H9 (cell line): ENCODE measurements around the gene THPO. TPM values are rescaled to one million over a fixed set of nuclear protein-coding genes. Genes with fewer than 3 reads are reported as not detected.
A peak's percentile ranks its signal among the peaks of the same experiment; 100 is the strongest.

Experiments used
- DNase-seq: peaks from one replicate; pipeline ENCODE4 v3.0.0-alpha.2; 2017
- H2AFZ ChIP-seq: one replicate; pipeline ENCODE4 v1.6.1; 2013; ENCODE audit warnings: mild to moderate bottlenecking, low read length, control low read depth, moderate library complexity
- H2AK5ac ChIP-seq: 2 replicates; pipeline ENCODE4 v1.6.1; 2013; ENCODE audit warnings: low read length, control low read depth, mixed read lengths; ENCODE audit not compliant: insufficient read length
- H2BK120ac ChIP-seq: one replicate; pipeline ENCODE4 v1.6.1; 2013; ENCODE audit warnings: low read depth, mild to moderate bottlenecking, low read length, control low read depth, inconsistent platforms; ENCODE audit not compliant: poor library complexity, severe bottlenecking
- H2BK12ac ChIP-seq: 2 replicates; pipeline ENCODE4 v1.6.1; 2013; ENCODE audit warnings: low read length, control low read depth, mixed read lengths, low read depth; ENCODE audit not compliant: insufficient read length
- H2BK15ac ChIP-seq: 2 replicates; pipeline ENCODE4 v1.6.1; 2013; ENCODE audit warnings: low read depth, low read length, control low read depth
- H2BK20ac ChIP-seq: one replicate; pipeline ENCODE4 v1.6.1; 2013; ENCODE audit warnings: low read depth, mild to moderate bottlenecking, low read length, control low read depth, inconsistent platforms; ENCODE audit not compliant: poor library complexity, severe bottlenecking
- H2BK5ac ChIP-seq: 2 replicates; pipeline ENCODE4 v1.6.1; 2013; ENCODE audit warnings: low read length, control low read depth, mixed read lengths; ENCODE audit not compliant: insufficient read length
- H3K14ac ChIP-seq: 2 replicates; pipeline ENCODE4 v1.6.1; 2013; ENCODE audit warnings: low read length, control low read depth; ENCODE audit not compliant: insufficient read depth
- H3K18ac ChIP-seq: 2 replicates; pipeline ENCODE4 v1.6.1; 2013; ENCODE audit warnings: low read depth, mild to moderate bottlenecking, mixed read lengths, low read length, control low read depth; ENCODE audit not compliant: insufficient read length
- H3K23ac ChIP-seq: 2 replicates; pipeline ENCODE4 v1.6.1; 2013; ENCODE audit warnings: low read length, control low read depth, mixed read lengths, low read depth; ENCODE audit not compliant: insufficient read length
- H3K23me2 ChIP-seq: 2 replicates; pipeline ENCODE4 v1.6.1; 2013; ENCODE audit warnings: low read depth, mild to moderate bottlenecking, mixed read lengths, low read length, control low read depth; ENCODE audit not compliant: insufficient read length, poor library complexity, severe bottlenecking
- H3K27ac ChIP-seq: 2 replicates; pipeline ENCODE4 v1.5.1; 2013; ENCODE audit warnings: low read length, control low read depth, mixed read lengths, low read depth; ENCODE audit not compliant: insufficient read length
- H3K27me3 ChIP-seq: 2 replicates; pipeline ENCODE4 v1.6.1; 2013; ENCODE audit warnings: low read length, control low read depth, inconsistent platforms; ENCODE audit not compliant: insufficient read depth
- H3K4ac ChIP-seq: 2 replicates; pipeline ENCODE4 v1.6.1; 2013; ENCODE audit warnings: low read depth, mild to moderate bottlenecking, control low read depth, inconsistent platforms, low read length, moderate library complexity
- H3K4me1 ChIP-seq: 2 replicates; pipeline ENCODE4 v1.6.1; 2013; ENCODE audit warnings: low read length, control low read depth, inconsistent platforms; ENCODE audit not compliant: insufficient read depth
- H3K4me2 ChIP-seq: 2 replicates; pipeline ENCODE4 v1.6.1; 2013; ENCODE audit warnings: low read length, control low read depth, mixed read lengths; ENCODE audit not compliant: insufficient read length, insufficient read depth
- H3K56ac ChIP-seq: 2 replicates; pipeline ENCODE4 v1.6.1; 2013; ENCODE audit warnings: low read depth, mild to moderate bottlenecking, mixed read lengths, low read length, control low read depth; ENCODE audit not compliant: insufficient read length
- H3K79me1 ChIP-seq: 2 replicates; pipeline ENCODE4 v1.6.1; 2013; ENCODE audit warnings: low read depth, mild to moderate bottlenecking, moderate library complexity, low read length, control low read depth, inconsistent platforms; ENCODE audit not compliant: insufficient read depth, poor library complexity, severe bottlenecking
- H3K79me2 ChIP-seq: 2 replicates; pipeline ENCODE4 v1.6.1; 2013; ENCODE audit warnings: low read length, control low read depth, inconsistent platforms; ENCODE audit not compliant: insufficient read depth
- H3K9ac ChIP-seq: 2 replicates; pipeline ENCODE4 v1.6.1; 2013; ENCODE audit warnings: low read length, control low read depth, mixed read lengths; ENCODE audit not compliant: insufficient read length; ENCODE audit errors: extremely low read depth
- H3K9me3 ChIP-seq: one replicate; pipeline ENCODE4 v1.6.1; 2013; ENCODE audit warnings: low read depth, low read length, inconsistent platforms; ENCODE audit not compliant: control insufficient read depth
- H3T11ph ChIP-seq: one replicate; pipeline ENCODE4 v1.6.1; 2013; ENCODE audit warnings: mild to moderate bottlenecking, low read length, control low read depth, inconsistent platforms
- H4K20me1 ChIP-seq: one replicate; pipeline ENCODE4 v1.6.1; 2013; ENCODE audit not compliant: control insufficient read depth, insufficient read length, insufficient read depth
- H4K5ac ChIP-seq: 2 replicates; pipeline ENCODE4 v1.6.1; 2013; ENCODE audit warnings: low read depth, mild to moderate bottlenecking, mixed read lengths, low read length, control low read depth; ENCODE audit not compliant: insufficient read length
- H4K8ac ChIP-seq: replicated peaks from 2 replicates; pipeline ENCODE4 v1.6.1; 2013; ENCODE audit warnings: low read length, control low read depth, mixed read lengths, low read depth; ENCODE audit not compliant: insufficient read length
- H4K91ac ChIP-seq: 2 replicates; pipeline ENCODE4 v1.6.1; 2013; ENCODE audit warnings: low read depth, mild to moderate bottlenecking, moderate library complexity, mixed read lengths, low read length, control low read depth; ENCODE audit not compliant: insufficient read length
- H3K27ac Mint-ChIP-seq, 3 experiments: 2 replicates in 2 of 3; 3 replicates in 1 of 3; pipeline ENCODE4 v1.8.0; 2020 to 2021; ENCODE audit warnings: mixed read lengths in 3 of 3, mild to moderate bottlenecking in 1 of 3, moderate library complexity in 1 of 3
- H3K27me3 Mint-ChIP-seq: 2 replicates; pipeline ENCODE4 v1.8.0; 2021; ENCODE audit warnings: low read depth, mild to moderate bottlenecking, moderate library complexity, mixed read lengths
- H3K36me3 Mint-ChIP-seq, 3 experiments: 2 replicates in 2 of 3; 3 replicates in 1 of 3; pipeline ENCODE4 v1.8.0; 2020 to 2021; ENCODE audit warnings: low read depth in 3 of 3, mixed read lengths in 3 of 3; ENCODE audit not compliant: insufficient read depth in 1 of 3
- H3K4me1 Mint-ChIP-seq, 2 experiments: 2 replicates each; pipeline ENCODE4 v1.8.0; 2020; ENCODE audit warnings: mixed read lengths in 2 of 2
- H3K4me3 Mint-ChIP-seq, 2 experiments: 2 replicates in 1 of 2; 3 replicates in 1 of 2; pipeline ENCODE4 v1.8.0; 2020 to 2021; ENCODE audit warnings: mild to moderate bottlenecking in 2 of 2, mixed read lengths in 2 of 2, moderate library complexity in 1 of 2
- H3K9me3 Mint-ChIP-seq, 2 experiments: 2 replicates in 1 of 2; 3 replicates in 1 of 2; pipeline ENCODE4 v1.8.0; 2020; ENCODE audit warnings: mild to moderate bottlenecking in 2 of 2, mixed read lengths in 2 of 2, moderate library complexity in 1 of 2
- WGBS: extraction: QIAGEN DNeasy Blood & Tissue Kit; methylation state at CpG from one replicate; pipeline ENCODE4 v1.1.7; 2013; ENCODE audit warnings: missing lambda C conversion rate, low lambda C conversion rate, mixed read lengths; ENCODE audit not compliant: insufficient read length; ENCODE audit errors: extremely low coverage; 5-methylcytosine and 5-hydroxymethylcytosine counted together
- total RNA-seq: library from RNA; stranded (reverse); gene quantifications from 2 replicates; pipeline ENCODE4 v1.2.1, GENCODE V29; 2021
- TF ChIP-seq, protein P1 (sequence below): fragments of 200-600 bp; sonication (generic); conservative IDR thresholded peaks from 3 replicates; pipeline ENCODE4 v1.8.0; 2021; ENCODE audit warnings: antibody characterized with exemption, mild to moderate bottlenecking

The THPO gene
- total RNA-seq, 1 experiment from 2014 or later, result 0.85 TPM

DNA sequence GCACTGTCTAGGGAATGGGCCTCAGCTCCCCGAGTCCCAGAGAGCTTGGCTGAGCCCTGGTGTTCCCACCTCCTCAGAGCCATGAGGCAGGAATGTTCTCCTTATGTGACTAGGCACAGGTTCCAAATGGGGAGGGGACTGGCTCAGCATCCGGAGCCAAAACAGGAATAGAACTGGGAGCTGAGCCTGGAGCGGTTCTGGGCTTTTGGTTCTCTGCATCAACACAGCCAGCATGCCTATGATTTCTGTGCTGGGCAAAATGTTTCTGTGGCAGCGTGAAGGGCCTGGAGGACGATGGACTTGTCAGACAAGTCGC, 40.6 kb downstream of the THPO start, which contains the start of gene FAM131A:
Gene FAM131A, plus strand, starts transcription at position 202 of the 316 bp plus-strand sequence. Its CDS starts 31 bp downstream, at position 233.
- Histone ChIP-seq H3K4ac (no peak within 1 kb of the TSS), H3K23me2 (peaks cover 10% of the 10 kb centered on the region), H3K14ac (peak within 1 kb of the TSS; percentile 41; the same call in 1 of the 2 replicates), H3K23ac (no peak within 1 kb of the TSS), H3K4me1 (no peaks in the 10 kb centered on the region), H3K18ac (no peak within 1 kb of the TSS), H2BK15ac (no peak within 1 kb of the TSS), H2AFZ (no peak within 1 kb of the TSS), H3K4me2 (peak within 1 kb of the TSS; percentile 81), H3K27ac (no peak within 1 kb of the TSS), H2BK12ac (no peak within 1 kb of the TSS), H3K27me3 (no peaks in the 10 kb centered on the region), H3K79me1 (no peaks in the 10 kb centered on the region), H3K9me3 (no peaks in the 10 kb centered on the region), H4K5ac (no peak within 1 kb of the TSS), H3K56ac (no peak within 1 kb of the TSS), H2BK5ac (no peak within 1 kb of the TSS), H2AK5ac (no peak within 1 kb of the TSS), H3K79me2 (no peaks in the 10 kb centered on the region), H3T11ph (no peak within 1 kb of the TSS), H4K20me1 (peaks cover 4% of the 10 kb centered on the region), H3K9ac (peak within 1 kb of the TSS; percentile 31), H4K8ac (no peak within 1 kb of the TSS), H2BK20ac (no peak within 1 kb of the TSS), H4K91ac (no peak within 1 kb of the TSS), H2BK120ac (no peak within 1 kb of the TSS)
- Mint-ChIP-seq H3K9me3 (no peaks in the 10 kb centered on the region; a peak in 1 of 5 replicates), H3K4me3 (peak within 1 kb of the TSS; percentile 86 to 93), H3K27me3 (no peaks in the 10 kb centered on the region; the same call in 1 of the 2 replicates), H3K27ac (peak within 1 kb of the TSS; percentile 90 to 98 (median 96)), H3K36me3 (peaks cover 25 to 46% (median 29%) of the 10 kb centered on the region in 3 experiments), H3K4me1 (peaks cover 34 to 37% of the 10 kb centered on the region in 2 experiments)
- DNase-seq, result no peak
- TF ChIP-seq, protein P1, sequence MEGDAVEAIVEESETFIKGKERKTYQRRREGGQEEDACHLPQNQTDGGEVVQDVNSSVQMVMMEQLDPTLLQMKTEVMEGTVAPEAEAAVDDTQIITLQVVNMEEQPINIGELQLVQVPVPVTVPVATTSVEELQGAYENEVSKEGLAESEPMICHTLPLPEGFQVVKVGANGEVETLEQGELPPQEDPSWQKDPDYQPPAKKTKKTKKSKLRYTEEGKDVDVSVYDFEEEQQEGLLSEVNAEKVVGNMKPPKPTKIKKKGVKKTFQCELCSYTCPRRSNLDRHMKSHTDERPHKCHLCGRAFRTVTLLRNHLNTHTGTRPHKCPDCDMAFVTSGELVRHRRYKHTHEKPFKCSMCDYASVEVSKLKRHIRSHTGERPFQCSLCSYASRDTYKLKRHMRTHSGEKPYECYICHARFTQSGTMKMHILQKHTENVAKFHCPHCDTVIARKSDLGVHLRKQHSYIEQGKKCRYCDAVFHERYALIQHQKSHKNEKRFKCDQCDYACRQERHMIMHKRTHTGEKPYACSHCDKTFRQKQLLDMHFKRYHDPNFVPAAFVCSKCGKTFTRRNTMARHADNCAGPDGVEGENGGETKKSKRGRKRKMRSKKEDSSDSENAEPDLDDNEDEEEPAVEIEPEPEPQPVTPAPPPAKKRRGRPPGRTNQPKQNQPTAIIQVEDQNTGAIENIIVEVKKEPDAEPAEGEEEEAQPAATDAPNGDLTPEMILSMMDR, result no peak
- no CpG with 5 or more reads among the region's 6 CpGs for WGBS
